SU-DHL-6 (cell line): Measurements from ENCODE around the gene GATD1.

ENCODE experiments used
- H2AFZ ChIP-seq: fragments of 200-600 bp; sonication (generic); 2 replicates; pipeline ENCODE4 v1.6.1; 2014; ENCODE audit warnings: low read depth, mild to moderate bottlenecking, moderate library complexity, mixed read lengths, antibody characterized with exemption, low read length; ENCODE audit not compliant: severe bottlenecking
- H3F3A ChIP-seq: fragments of 200-600 bp; shearing (Covaris generic); 2 replicates; pipeline ENCODE4 v1.6.0; 2016; ENCODE audit warnings: antibody characterized with exemption, mild to moderate bottlenecking; ENCODE audit not compliant: insufficient read depth
- H3K27ac ChIP-seq: fragments of 200-600 bp; sonication (generic); 2 replicates; pipeline ENCODE4 v1.5.1; 2016; ENCODE audit warnings: low read depth, mild to moderate bottlenecking, low read length, moderate library complexity, mixed read lengths
- H3K27me3 ChIP-seq: fragments of 200-600 bp; sonication (generic), shearing (Covaris generic); 2 replicates; pipeline ENCODE4 v1.6.0; 2014; ENCODE audit warnings: mild to moderate bottlenecking, low read length
- H3K36me3 ChIP-seq: fragments of 200-600 bp; sonication (generic); 2 replicates; pipeline ENCODE4 v1.6.1; 2014; ENCODE audit warnings: mild to moderate bottlenecking, low read length, mixed read lengths
- H3K4me2 ChIP-seq: fragments of 300-600, 200-600 bp; shearing (Covaris generic), sonication (generic); 2 replicates; pipeline ENCODE4 v1.6.0; 2014; ENCODE audit warnings: low read length, low read depth, mild to moderate bottlenecking; ENCODE audit not compliant: poor library complexity, severe bottlenecking
- H3K4me3 ChIP-seq: fragments of 200-600 bp; sonication (generic); 2 replicates; pipeline ENCODE4 v1.5.1; 2014; ENCODE audit warnings: antibody characterized with exemption, low read length, mild to moderate bottlenecking, mixed read lengths; ENCODE audit not compliant: insufficient read depth, poor library complexity, severe bottlenecking
- H3K79me2 ChIP-seq: fragments of 200-600 bp; sonication (generic); 2 replicates; pipeline ENCODE4 v1.6.1; 2014; ENCODE audit warnings: mild to moderate bottlenecking, low read length, moderate library complexity; ENCODE audit not compliant: insufficient read depth
- H3K9ac ChIP-seq: fragments of 200-600 bp; sonication (generic); 2 replicates; pipeline ENCODE4 v1.7.0; 2014; ENCODE audit warnings: mild to moderate bottlenecking, low read length
- H3K9me2 ChIP-seq: fragments of 200-600 bp; sonication (generic); replicated peaks from 2 replicates; pipeline ENCODE4 v1.6.1; 2014; ENCODE audit warnings: low read length; ENCODE audit not compliant: insufficient read depth
- H3K9me3 ChIP-seq: fragments of 200-600 bp; sonication (generic); 2 replicates; pipeline ENCODE4 v1.6.1; 2014; ENCODE audit warnings: low read length, mixed read lengths; ENCODE audit not compliant: insufficient read depth
- H4K20me1 ChIP-seq: fragments of 200-600 bp; sonication (generic); 2 replicates; pipeline ENCODE4 v1.6.1; 2014; ENCODE audit warnings: low read depth, mild to moderate bottlenecking, antibody characterized with exemption, low read length, moderate library complexity, mixed read lengths
- CTCF ChIP-seq: fragments of 200-600 bp; sonication (generic); IDR thresholded peaks from one replicate; pipeline ENCODE4 v1.5.1; 2017; ENCODE audit warnings: antibody characterized with exemption, mild to moderate bottlenecking, low read length, moderate library complexity; ENCODE audit not compliant: insufficient read depth, poor library complexity, severe bottlenecking
- EZH2phosphoT487 ChIP-seq: fragments of 200-600 bp; sonication (generic), shearing (Covaris generic); conservative IDR thresholded peaks from 2 replicates; pipeline ENCODE4 v1.6.1; 2018; ENCODE audit warnings: mild to moderate bottlenecking, antibody characterized with exemption, low read length, moderate library complexity, mixed read lengths

GATD1 gene

DNA sequence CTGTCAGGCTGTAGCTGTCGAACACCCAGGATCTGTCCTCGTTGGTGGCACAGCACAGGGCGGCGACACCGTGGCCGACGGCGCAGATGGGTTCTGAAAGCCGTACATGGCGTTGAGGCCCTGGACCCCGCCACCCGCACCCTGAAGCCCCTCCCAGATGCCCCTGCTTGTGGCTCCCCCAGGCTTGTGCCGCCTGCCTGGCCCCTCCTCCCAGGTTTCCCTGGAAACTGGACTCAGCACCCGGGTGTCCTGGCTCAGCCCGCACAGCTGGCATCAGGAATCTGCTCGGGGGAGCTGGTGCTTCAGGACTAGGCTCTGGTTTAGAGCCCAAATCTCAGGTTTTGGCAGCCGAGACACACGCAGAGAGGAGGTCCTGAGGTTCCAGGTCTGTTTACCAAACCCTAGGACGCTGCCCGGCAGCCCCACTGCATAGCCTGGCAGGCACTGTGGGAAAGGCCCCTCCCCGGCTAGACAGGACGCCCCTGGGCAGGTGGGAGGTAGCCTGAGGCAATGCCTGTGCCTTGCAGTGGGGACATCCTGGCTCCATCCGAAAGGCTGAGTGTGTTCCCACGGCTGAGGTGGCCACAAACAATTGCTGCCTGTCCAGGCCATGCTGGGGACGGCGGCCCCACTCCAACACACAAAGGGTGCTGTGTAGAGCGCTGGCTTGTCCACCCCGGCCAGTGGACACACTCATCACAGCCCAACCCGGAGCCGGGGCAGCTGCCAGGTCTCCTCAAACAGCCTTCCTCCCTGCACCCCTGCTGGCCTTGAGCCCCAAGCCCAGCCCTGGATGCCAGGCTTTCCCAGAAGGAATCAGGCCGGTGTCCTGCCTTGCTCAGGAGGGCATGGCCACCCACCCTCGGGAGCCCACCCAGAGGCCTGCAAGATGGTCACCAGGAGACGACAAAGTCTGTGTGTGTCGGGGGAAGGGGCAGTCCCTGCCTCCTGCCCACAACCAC lies 4.6 kb downstream of the GATD1 start:
- no peaks in the 10 kb centered on the region for H3K9me2 ChIP-seq
- no peak overlapping the region for H3K9ac ChIP-seq
- H4K20me1 ChIP-seq = no peaks in the 10 kb centered on the region
- H3K36me3 ChIP-seq = no peaks in the 10 kb centered on the region
- no peaks in the 10 kb centered on the region for H3F3A ChIP-seq
- no peak overlapping the region for H3K4me3 ChIP-seq
- H3K79me2 ChIP-seq = peaks cover 47% of the 10 kb centered on the region
- H3K4me2 ChIP-seq = no peak overlapping the region
- H3K27ac ChIP-seq = no peak overlapping the region
- H3K9me3 ChIP-seq = no peaks in the 10 kb centered on the region
- no peak overlapping the region for H2AFZ ChIP-seq
- TF ChIP-seq EZH2phosphoT487 (no peak), CTCF (no peak)
- H3K27me3 ChIP-seq = no peaks in the 10 kb centered on the region

- Histone ChIP-seq H3K36me3 (no peaks in the 10 kb centered on the region), H3K79me2 (peaks cover 43% of the 10 kb centered on the region), H3K27me3 (no peaks in the 10 kb centered on the region), H4K20me1 (no peaks in the 10 kb centered on the region), H3K9me3 (no peaks in the 10 kb centered on the region), H3K9ac (no peak overlapping the region), H3K4me2 (no peak overlapping the region), H3K4me3 (no peak overlapping the region), H3F3A (no peaks in the 10 kb centered on the region), H3K27ac (no peak overlapping the region), H3K9me2 (no peaks in the 10 kb centered on the region), H2AFZ (no peak overlapping the region)
- TF ChIP-seq CTCF (no peak), EZH2phosphoT487 (no peak)
Measured at GRCh38 chr11:771617-772204, 5.6 kb downstream of the GATD1 start.

DNA sequence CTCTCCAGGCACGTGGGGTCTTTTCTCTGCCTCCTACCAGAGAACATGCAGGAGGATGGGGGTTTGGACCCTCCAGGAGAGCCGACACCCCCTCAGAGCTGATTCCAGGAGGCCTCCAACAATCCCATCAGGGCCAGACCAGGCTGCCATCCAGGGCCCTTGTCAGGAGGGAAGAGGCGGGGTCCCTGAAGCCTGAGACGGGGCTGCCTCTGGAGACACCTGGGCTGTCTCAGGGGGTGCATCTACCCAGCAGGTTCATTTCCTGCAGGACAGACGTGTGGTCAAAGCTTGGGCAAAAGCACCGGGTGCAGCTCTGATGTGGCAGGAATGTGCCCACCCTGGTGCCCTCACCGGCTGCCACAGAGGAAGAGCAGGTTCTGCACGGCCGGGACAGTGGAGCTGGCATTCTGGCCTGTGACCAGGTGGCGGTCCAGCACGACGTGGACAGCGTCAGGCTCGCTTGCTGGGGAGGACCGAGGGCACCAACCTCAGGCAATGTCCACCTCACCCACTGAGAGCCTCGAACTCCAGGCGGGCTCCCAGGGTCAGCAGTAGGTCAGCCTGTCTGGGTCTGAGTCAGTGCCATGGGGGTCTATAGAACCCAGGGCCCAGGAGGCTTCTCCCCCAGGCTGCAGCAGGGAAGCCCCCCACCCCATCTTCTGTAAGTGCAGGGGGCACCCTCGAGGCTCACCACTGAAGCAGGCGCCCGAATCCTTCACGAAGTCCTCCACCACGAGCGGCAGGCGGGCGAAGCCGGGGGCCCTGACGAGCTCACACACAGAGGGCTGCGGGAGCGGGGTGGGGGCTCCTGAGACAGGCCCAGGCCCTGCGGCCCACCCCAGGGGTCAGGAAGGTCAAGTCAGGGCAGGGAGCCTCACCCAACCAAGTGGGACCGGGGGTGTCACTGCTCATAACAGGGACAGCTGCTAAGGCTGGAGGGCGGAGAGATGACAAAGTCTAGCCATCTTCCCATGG lies 6.4 kb downstream of the GATD1 start:
- Histone ChIP-seq H3K9me3 (no peaks in the 10 kb centered on the region), H3K9me2 (no peaks in the 10 kb centered on the region), H3K27me3 (no peaks in the 10 kb centered on the region), H3K4me3 (no peak overlapping the region), H3K9ac (no peak overlapping the region), H3K79me2 (peaks cover 35% of the 10 kb centered on the region), H3K36me3 (no peaks in the 10 kb centered on the region), H3F3A (no peaks in the 10 kb centered on the region), H4K20me1 (no peaks in the 10 kb centered on the region), H3K4me2 (no peak overlapping the region), H2AFZ (no peak overlapping the region), H3K27ac (no peak overlapping the region)
- TF ChIP-seq EZH2phosphoT487 = no peak
- no peak for TF ChIP-seq CTCF
